A549 (cell line): ENCODE measurements around the gene FGD4.

Source experiments
- ATOH8 ChIP-seq: fragments of 250-450 bp; sonication (Bioruptor Pico); IDR thresholded peaks from 2 replicates; pipeline ENCODE4 v1.5.0; 2020; ENCODE audit warnings: low read depth, mild to moderate bottlenecking, moderate library complexity
- BHLHE40 ChIP-seq: IDR thresholded peaks from 2 replicates; pipeline ENCODE4 v1.6.1; 2012; ENCODE audit warnings: low read depth, low read length, inconsistent platforms
- CBX8 ChIP-seq: fragments of 200-600 bp; sonication (generic); IDR thresholded peaks from 2 replicates; pipeline ENCODE4 v1.6.1; 2016
- CTCF ChIP-seq: fragments of >200 bp; sonication (Bioruptor Twin); formaldehyde crosslinking; IDR thresholded peaks from 3 replicates; pipeline ENCODE4 v1.5.1; 2016
- ELK1 ChIP-seq: fragments of 150-350 bp; IDR thresholded peaks from 2 replicates; pipeline ENCODE4 v1.6.1; 2014; ENCODE audit warnings: low read depth, mild to moderate bottlenecking, low read length
- EP300 ChIP-seq, 2 experiments: fragments of >200 bp; sonication (Bioruptor Twin); formaldehyde crosslinking; IDR thresholded peaks; 2 replicates in 1 of 2; 3 replicates in 1 of 2; pipeline ENCODE4 v1.6.1; 2016 to 2017
- ESRRA ChIP-seq: fragments of 150-350 bp; IDR thresholded peaks from 2 replicates; pipeline ENCODE4 v1.6.1; 2014; ENCODE audit warnings: mild to moderate bottlenecking, low read length, borderline replicate concordance
- JUNB ChIP-seq: fragments of >200 bp; sonication (Bioruptor Twin); formaldehyde crosslinking; IDR thresholded peaks from 2 replicates; pipeline ENCODE4 v1.6.1; 2016
- KDM5A ChIP-seq: fragments of 200-600 bp; sonication (generic); IDR thresholded peaks from 2 replicates; pipeline ENCODE4 v1.6.1; 2016; ENCODE audit warnings: antibody characterized with exemption, mild to moderate bottlenecking
- MAFK ChIP-seq: fragments of 450-650 bp; IDR thresholded peaks from 2 replicates; pipeline ENCODE4 v1.6.1; 2014; ENCODE audit not compliant: partially characterized antibody
- POLR2A ChIP-seq: IDR thresholded peaks from 2 replicates; pipeline ENCODE4 v1.6.1; 2012; ENCODE audit warnings: mild to moderate bottlenecking, low read length
- TP53 ChIP-seq: fragments of 250-450 bp; sonication (Bioruptor Pico); IDR thresholded peaks from 2 replicates; pipeline ENCODE4 v1.5.0; 2021; ENCODE audit warnings: mild to moderate bottlenecking, moderate library complexity

- no peak for TF ChIP-seq CTCF
- TF ChIP-seq ATOH8, result no peak
- no peak for TF ChIP-seq POLR2A
- TF ChIP-seq TP53 (CRISPR knock-in tag), result no peak
- TF ChIP-seq ESRRA, result no peak
- TF ChIP-seq BHLHE40, result no peak
- no peak for TF ChIP-seq JUNB
- TF ChIP-seq ELK1, result no peak
- no peak for TF ChIP-seq MAFK
- TF ChIP-seq KDM5A, result no peak
- no peak for TF ChIP-seq EP300 (IDR thresholded peaks at IDR 0.05)
- TF ChIP-seq CBX8, result no peak
Observed at GRCh38 chr12:32559434-32559833, 160.1 kb downstream of the FGD4 start.
